OCI-LY1 (cell line): ENCODE data around the gene TCN2.

Experiments used
- EZH2 ChIP-seq: fragments of 200-600 bp; sonication (generic), shearing (Covaris generic); IDR thresholded peaks from 2 replicates; pipeline ENCODE4 v1.8.0; 2017; ENCODE audit warnings: borderline replicate concordance, mixed run types, mild to moderate bottlenecking, antibody characterized with exemption, low read length, moderate library complexity, mixed read lengths
- TF ChIP-seq, protein P1 (sequence below): fragments of 200-600 bp; sonication (generic), shearing (Covaris generic); IDR thresholded peaks from 2 replicates; pipeline ENCODE4 v1.5.1; 2017; ENCODE audit warnings: mild to moderate bottlenecking, antibody characterized with exemption, low read length, moderate library complexity, mixed read lengths

DNA sequence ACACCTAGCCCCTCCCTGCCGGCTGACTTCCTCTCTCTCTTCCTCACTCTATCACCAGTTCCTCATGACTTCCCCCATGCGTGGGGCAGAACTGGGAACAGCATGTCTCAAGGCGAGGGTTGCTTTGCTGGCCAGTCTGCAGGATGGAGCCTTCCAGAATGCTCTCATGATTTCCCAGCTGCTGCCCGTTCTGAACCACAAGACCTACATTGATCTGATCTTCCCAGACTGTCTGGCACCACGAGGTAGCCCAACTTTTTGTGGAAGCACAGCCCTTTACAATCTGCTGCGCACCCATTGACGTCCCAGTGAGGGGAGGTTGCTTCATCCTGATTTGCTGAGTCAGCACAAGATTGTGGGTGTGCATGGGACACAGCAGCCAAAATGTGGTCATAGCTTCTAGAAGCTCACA lies 8.6 kb downstream of the TCN2 start:
- TF ChIP-seq, protein P1, sequence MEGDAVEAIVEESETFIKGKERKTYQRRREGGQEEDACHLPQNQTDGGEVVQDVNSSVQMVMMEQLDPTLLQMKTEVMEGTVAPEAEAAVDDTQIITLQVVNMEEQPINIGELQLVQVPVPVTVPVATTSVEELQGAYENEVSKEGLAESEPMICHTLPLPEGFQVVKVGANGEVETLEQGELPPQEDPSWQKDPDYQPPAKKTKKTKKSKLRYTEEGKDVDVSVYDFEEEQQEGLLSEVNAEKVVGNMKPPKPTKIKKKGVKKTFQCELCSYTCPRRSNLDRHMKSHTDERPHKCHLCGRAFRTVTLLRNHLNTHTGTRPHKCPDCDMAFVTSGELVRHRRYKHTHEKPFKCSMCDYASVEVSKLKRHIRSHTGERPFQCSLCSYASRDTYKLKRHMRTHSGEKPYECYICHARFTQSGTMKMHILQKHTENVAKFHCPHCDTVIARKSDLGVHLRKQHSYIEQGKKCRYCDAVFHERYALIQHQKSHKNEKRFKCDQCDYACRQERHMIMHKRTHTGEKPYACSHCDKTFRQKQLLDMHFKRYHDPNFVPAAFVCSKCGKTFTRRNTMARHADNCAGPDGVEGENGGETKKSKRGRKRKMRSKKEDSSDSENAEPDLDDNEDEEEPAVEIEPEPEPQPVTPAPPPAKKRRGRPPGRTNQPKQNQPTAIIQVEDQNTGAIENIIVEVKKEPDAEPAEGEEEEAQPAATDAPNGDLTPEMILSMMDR: no peak
- no peak for TF ChIP-seq EZH2
